DMS53 treated with DMSO at 0.1 percent for 48 hours (cell line): ENCODE measurements around the gene ZNF286A.
"Not testable (repeated sequence)": the region's sequence is repeated elsewhere in the genome, so short reads cannot be mapped to it uniquely, and the experiment has no call there.

Experiments used
- DNase-seq: peaks from one replicate; lab custom pipeline; 2025; ENCODE audit not compliant: unreplicated experiment; lab: John Stamatoyannopoulos, UW

ZNF286A gene

GRCh38 chr17:15699413-15699924, at the start of gene ZNF286A:
ZNF286A (plus strand) TSS chr17:15699752; CDS start chr17:15700330, 578 bp downstream.
- peak; percentile 90 for DNase-seq

- peak; percentile 33 for DNase-seq
Measured at GRCh38 chr17:15649861-15650421, 49.6 kb upstream of the ZNF286A start.

- DNase-seq = peak; percentile 39
Measured at GRCh38 chr17:15650741-15651582, 48.6 kb upstream of the ZNF286A start.

- peak; percentile 85 for DNase-seq
Measured at GRCh38 chr17:15651583-15652110, 47.9 kb upstream of the ZNF286A start.

GRCh38 chr17:15652960-15653359, 46.6 kb upstream of the ZNF286A start:
- no peak for DNase-seq

- DNase-seq = not testable (repeated sequence)
Measured at GRCh38 chr17:15654401-15654800, 45.2 kb upstream of the ZNF286A start.

- DNase-seq = no peak
Measured at GRCh38 chr17:15654886-15655561, 44.5 kb upstream of the ZNF286A start.

- no peak for DNase-seq
Measured at GRCh38 chr17:15657868-15658267, 41.7 kb upstream of the ZNF286A start.

GRCh38 chr17:15658296-15658695, 41.3 kb upstream of the ZNF286A start:
- DNase-seq = no peak

- DNase-seq = no peak
Measured at GRCh38 chr17:15659236-15659635, 40.3 kb upstream of the ZNF286A start.

GRCh38 chr17:15659663-15660062, 39.9 kb upstream of the ZNF286A start:
- no peak for DNase-seq

- no peak for DNase-seq
Measured at GRCh38 chr17:15660077-15660476, 39.5 kb upstream of the ZNF286A start.

GRCh38 chr17:15662681-15663080, 36.9 kb upstream of the ZNF286A start:
- no peak for DNase-seq

- no peak for DNase-seq
Measured at GRCh38 chr17:15663176-15663575, 36.4 kb upstream of the ZNF286A start.

GRCh38 chr17:15663691-15664090, 35.9 kb upstream of the ZNF286A start:
- no peak for DNase-seq

- DNase-seq = not testable (repeated sequence)
Measured at GRCh38 chr17:15669526-15669925, 30.0 kb upstream of the ZNF286A start.

GRCh38 chr17:15674640-15675039, 24.9 kb upstream of the ZNF286A start:
- not testable (repeated sequence) for DNase-seq

GRCh38 chr17:15675991-15676390, 23.6 kb upstream of the ZNF286A start:
- DNase-seq = not testable (repeated sequence)

GRCh38 chr17:15683135-15683534, 16.4 kb upstream of the ZNF286A start:
- DNase-seq = not testable (repeated sequence)

GRCh38 chr17:15683824-15684478, 15.6 kb upstream of the ZNF286A start, which contains the start of gene TRIM16:
TRIM16 (minus strand) TSS chr17:15684311; CDS start chr17:15651609, 32,702 bp downstream.
- DNase-seq = peak; percentile 0

GRCh38 chr17:15687494-15687893, 12.1 kb upstream of the ZNF286A start:
- DNase-seq = not testable (repeated sequence)
